ENCODE results near the gene EIPR1.

DNA sequence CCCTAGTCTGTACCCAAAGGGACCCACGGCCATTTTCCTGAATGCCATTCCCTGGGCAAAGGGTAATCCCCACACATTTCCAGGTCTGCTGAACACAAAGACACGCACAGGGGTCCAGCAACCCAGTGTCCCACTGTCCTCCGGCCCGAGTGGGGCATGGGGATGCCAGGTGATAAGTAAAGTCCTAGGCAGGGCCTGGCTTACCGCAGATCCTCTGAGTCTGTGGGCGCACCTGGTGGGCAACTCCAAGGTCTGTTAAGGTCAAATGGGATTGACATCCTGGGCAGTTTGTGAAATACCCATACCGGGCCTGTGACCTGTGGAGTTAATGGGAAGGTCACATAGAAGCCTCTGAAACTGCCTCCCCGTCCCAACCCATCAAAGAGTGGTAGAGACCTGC lies 116.1 kb downstream of the EIPR1 start:
- TF ChIP-seq, protein P1, sequence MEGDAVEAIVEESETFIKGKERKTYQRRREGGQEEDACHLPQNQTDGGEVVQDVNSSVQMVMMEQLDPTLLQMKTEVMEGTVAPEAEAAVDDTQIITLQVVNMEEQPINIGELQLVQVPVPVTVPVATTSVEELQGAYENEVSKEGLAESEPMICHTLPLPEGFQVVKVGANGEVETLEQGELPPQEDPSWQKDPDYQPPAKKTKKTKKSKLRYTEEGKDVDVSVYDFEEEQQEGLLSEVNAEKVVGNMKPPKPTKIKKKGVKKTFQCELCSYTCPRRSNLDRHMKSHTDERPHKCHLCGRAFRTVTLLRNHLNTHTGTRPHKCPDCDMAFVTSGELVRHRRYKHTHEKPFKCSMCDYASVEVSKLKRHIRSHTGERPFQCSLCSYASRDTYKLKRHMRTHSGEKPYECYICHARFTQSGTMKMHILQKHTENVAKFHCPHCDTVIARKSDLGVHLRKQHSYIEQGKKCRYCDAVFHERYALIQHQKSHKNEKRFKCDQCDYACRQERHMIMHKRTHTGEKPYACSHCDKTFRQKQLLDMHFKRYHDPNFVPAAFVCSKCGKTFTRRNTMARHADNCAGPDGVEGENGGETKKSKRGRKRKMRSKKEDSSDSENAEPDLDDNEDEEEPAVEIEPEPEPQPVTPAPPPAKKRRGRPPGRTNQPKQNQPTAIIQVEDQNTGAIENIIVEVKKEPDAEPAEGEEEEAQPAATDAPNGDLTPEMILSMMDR (IDR thresholded peaks at IDR 0.05; ENCODE audit: insufficient read depth, low read depth, low read length), result no peak
- TF ChIP-seq EZH2 (IDR thresholded peaks at IDR 0.05; ENCODE audit: insufficient read depth, low read length), result no peak
